Activated CD8-positive, alpha-beta memory T cell treated with anti-CD3 and anti-CD28 coated beads for 36 hours (primary cell): ENCODE measurements around the gene PPP1R14C. TPM values are rescaled to one million over a fixed set of nuclear protein-coding genes. Genes with fewer than 3 reads are reported as not detected.
"Not testable (repeated sequence)": the region's sequence is repeated elsewhere in the genome, so short reads cannot be mapped to it uniquely, and the experiment has no call there.

Experiments used
- CTCF ChIA-PET: fragments of 350-600 bp; sonication (Branson Sonifier 250); formaldehyde crosslinking; loops from one replicate; lab custom pipeline; 2021; ENCODE audit warnings: antibody characterized with exemption; lab: Charles Lee
- POLR2A ChIA-PET: fragments of 350-600 bp; sonication (Branson Sonifier 250); formaldehyde crosslinking; loops from one replicate; lab custom pipeline; 2021; ENCODE audit warnings: antibody characterized with exemption; lab: Charles Lee
- total RNA-seq, 2 experiments: library from RNA; stranded (reverse); gene quantifications; one replicate each; pipeline ENCODE4 v1.2.3, GENCODE V29; 2021

The PPP1R14C gene
- total RNA-seq, 2 experiments from 2014 or later: 0.96 to 1.1 TPM

DNA sequence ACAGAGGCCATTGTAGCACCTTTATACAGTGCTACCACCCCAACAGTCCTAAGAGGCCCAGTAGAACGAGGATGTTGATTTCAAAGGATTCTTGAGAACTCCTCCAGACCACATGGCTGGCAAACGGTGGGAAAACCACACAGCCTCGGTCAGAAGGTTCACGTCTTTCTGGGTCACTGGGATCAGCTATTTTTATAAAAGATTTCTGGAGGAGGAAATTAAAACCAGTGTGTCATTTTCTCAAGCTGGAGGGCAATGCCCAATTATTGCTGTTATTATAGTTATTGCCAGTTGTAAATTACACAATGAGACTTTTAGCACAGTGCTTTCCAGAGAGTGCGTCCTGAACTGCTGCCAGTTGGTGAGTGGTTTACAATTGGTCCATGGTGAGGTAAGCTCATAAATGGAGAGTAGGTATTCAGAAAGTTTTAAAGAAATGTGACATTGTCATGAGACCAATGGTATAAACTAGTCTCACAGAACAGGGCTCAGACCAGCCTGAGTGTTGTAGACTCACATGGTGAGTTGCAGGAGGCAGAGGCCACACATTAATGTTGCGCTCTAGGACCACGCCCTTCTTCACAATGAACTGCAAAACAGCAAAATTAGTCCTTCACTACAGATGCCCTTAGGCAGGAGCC is 8.4 kb upstream of the PPP1R14C start:
- CTCF ChIA-PET: no interaction called here
- POLR2A ChIA-PET: interaction anchor here (0.6 to 1.1 kb wide), 2 partner anchors 10 to 19 kb away, joined by 3 read pairs; no protein-coding TSS in a partner anchor

DNA sequence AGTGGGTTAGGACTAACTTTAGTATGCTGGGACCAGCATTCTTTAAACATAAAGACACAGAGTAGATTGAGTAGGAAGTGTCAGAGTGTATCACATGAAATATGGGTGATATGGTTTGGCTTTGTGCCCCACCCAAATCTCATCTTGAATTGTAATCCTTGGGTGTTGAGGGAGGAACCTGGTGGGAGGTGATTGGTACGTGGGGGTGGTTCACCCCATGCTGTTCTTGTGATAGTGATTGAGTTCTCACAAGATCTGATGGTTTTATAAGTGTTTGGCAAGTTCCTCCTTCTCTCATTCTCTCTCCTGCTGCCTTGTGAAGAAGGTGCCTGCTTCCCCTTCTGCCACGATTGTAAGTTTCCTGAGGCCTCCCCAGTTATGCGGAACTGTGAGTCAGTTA is 5.1 kb upstream of the PPP1R14C start:
- CTCF ChIA-PET, POLR2A ChIA-PET: not testable (repeated sequence)

DNA sequence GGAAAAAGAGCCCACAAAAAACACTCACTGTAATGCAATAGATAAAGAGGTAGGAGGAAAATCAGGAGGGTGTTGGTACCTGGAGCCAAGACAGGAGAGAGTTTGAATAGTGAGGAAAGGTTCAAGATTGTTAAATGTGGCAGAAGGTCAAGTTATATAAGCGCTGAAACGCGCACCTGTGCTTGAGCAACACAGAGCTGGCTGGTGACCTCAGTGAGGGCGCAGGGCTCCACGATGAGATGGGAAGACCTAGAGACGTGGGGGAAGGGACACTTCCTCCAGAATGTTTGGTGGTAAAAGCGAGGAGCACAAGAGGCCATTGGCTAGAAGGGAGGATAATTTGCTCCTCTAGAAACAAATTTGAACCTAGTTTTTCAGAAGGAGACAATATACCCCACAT is 4.2 kb upstream of the PPP1R14C start:
- ChIA-PET POLR2A (no interaction called here), CTCF (no interaction called here)

DNA sequence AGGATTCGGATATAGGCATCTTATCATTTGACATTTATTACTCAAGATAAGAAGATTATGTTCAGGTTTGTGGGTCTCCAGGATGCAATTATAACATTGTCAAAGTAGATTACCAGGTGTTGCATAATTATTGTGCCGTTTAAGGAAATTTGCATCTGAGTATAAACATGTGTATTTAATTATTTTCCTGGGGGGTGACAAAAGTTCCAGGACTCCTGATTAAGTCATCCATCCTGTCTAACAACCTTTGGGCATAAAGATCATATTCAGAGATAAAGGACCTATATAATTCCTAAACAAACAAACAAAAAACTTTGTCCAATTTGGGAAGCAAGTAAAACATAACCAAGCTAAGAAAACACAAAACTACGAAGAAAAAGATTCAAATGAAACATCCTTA is 3.3 kb upstream of the PPP1R14C start:
- ChIA-PET CTCF (no interaction called here), POLR2A (no interaction called here)

DNA sequence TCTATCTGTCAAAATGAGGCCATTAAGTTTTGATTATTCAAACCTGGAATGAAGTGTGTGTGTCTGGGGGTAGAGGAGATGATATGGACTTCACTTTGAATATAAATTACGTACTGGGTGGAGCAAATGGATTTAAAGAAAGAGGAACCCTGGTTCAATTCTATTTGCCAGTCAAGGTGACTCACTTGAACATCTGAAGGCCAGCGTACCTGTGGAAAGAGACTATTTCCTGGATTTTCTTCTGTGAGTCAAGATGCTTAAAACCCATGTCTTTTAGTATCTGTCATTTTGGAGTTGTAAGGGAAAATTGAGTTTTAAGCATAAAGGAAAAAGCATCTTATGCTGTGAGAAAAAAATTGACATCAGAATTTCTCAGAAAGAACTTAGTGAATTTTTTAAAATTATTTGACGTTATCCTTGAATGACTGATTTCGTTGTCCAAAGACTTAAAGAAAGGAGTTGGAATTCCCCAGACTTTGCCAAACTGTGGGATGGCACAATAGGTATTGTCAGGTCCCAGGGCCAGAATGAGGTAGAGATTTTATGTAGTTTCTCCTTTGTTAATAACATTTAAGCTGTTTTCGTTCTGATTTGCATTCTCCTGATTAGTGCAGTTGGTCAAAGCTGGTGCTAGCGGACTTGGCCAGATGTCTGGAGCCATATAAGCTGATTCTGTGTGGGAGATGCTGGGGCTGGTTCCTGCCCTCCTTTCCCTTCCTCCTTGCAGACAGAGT is 2.4 kb upstream of the PPP1R14C start:
- ChIA-PET POLR2A (no interaction called here), CTCF (no interaction called here)

DNA sequence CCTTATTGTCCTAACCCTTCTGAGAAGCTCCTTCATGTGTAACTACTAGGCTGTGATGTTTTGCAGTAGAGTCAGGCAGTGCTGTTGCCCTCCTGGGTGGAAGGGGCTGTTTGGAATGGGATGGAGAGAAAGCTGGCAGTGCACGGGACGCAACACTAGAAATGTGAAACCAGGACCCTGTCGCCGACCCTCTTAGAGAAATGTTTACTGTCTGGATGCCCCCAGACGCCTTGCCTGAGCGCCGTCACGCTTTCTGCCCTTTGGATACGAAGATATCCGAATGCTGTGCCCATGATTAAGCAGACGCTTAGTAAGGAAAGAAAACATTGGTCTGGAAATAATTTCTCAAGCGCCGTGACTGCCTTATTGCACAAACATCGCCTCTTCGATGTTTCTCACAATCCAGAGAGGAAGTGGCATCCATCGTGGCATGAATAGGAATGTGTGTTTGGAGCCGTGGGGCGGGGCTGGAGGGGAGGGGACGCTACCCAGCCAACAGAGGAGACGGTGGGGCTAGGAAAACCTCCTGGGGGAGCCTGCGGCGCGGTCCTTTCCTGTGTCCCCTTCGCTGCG is 661 bp upstream of the PPP1R14C start:
- ChIA-PET CTCF (no interaction called here), POLR2A (no interaction called here)

DNA sequence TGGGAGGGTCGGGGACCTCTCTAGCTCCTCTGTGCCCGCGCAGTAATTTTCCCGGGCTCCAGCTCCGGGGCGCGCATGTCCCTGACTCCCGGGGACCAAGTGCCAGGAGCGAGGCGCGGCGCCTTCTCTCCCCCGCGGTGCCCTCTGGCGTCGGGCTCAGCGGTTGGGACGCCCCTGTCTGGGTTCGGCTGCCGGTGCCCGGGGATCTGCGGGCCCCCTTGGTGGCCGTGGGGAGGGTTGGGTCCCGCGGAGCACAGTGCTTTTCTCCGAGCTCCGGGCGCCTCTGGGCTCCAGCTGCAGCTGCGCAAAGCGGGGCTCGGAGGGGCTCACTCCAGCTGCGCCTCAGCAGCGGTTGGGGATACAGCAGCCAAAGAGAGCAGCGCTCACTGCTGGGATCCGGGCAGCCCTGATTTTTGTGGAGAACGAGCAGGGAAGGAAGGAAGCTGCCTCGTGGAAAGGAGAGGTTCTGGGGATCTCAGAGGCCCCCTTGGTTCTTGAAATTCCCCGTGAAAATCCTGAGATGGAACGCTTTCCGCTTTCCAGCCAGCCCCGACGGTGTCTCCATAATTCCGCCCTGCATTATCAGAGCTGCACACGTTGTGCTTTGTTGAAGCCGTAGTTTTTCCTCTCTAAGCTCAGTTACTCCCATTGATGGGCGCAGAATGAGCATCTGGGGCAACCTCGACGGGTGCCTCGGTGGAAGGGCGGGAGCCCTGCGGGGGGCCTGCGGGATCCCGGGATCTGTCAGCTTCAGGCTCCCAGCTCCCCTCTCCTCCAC is 861 bp downstream of the PPP1R14C start:
- CTCF ChIA-PET: no interaction called here
- POLR2A ChIA-PET: interaction anchor here (1.0 kb wide), 1 partner anchor 9 kb away, joined by 3 read pairs; no protein-coding TSS in a partner anchor

DNA sequence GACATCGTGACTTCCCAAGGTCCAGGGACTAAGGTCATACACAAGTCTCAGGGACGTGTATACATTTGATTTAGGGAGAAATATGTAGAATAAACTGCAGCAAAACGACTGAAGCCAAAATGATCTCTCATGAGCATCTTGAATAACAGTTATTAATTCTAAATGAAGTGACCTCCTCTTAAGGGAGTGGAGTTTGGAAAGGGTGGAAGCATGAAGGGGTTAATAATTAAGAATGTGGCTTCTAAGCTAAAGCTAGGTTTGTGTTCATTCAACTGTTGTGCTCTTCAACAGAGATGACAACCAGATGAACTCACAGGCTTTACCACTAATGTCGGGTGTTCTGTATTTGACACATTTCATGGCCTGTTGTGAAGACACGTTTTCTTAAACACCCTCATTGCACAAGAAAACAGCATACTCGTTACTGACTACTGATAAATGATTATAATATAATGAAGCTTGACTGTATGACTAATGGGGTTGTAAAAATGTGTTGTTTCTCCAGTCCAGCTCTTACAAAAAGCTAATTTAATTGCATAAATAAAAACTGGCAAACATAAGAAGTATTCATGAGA is 1.5 kb downstream of the PPP1R14C start:
- POLR2A ChIA-PET: interaction anchor here (1.0 kb wide), 1 partner anchor 10 kb away, joined by 3 read pairs; no protein-coding TSS in a partner anchor
- CTCF ChIA-PET: no interaction called here

DNA sequence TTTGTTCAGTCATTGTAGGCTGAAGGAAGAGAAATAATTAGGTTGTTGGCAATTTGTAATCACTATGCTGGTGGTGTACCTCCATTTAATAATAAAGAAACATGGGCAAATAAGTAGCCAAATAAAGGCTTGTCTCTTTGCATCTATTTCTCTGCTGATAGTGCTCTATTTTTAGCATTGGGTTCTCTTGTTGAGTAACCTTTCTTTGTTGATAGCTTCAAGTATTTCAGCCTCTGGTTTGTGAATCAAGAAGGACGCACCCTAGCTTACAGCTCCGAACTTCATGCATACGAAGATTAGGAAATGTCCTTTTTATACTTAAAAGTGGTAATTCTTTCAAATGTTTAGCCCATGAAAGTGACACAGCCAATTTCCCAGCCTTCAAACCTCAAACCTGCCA is 2.6 kb downstream of the PPP1R14C start:
- CTCF ChIA-PET: interaction anchor here (1.7 kb wide), 1 partner anchor 65 kb away, joined by 4 read pairs; no protein-coding TSS in a partner anchor
- POLR2A ChIA-PET: no interaction called here

DNA sequence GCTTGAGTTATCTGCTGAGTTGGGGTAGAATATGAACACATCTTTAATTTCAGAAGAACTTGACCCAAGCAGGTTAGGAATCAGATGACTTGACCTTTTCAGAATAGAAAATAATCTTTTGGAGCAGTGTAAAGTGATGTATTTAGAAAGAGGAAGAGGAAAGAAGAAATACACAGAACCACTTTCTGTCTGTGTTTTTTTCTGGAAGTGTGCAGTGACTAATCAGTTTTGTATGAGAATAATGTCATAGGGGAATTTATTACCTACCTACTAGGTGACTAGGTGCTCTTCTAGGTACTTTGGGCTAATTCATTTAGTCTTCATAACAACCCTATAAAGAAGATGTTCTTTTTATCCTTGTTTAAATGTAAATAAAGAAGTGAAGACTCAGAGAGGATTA is 3.0 kb downstream of the PPP1R14C start:
- ChIA-PET POLR2A (no interaction called here), CTCF (interaction anchor here (1.7 kb wide), 1 partner anchor 65 kb away, joined by 4 read pairs; no protein-coding TSS in a partner anchor)

DNA sequence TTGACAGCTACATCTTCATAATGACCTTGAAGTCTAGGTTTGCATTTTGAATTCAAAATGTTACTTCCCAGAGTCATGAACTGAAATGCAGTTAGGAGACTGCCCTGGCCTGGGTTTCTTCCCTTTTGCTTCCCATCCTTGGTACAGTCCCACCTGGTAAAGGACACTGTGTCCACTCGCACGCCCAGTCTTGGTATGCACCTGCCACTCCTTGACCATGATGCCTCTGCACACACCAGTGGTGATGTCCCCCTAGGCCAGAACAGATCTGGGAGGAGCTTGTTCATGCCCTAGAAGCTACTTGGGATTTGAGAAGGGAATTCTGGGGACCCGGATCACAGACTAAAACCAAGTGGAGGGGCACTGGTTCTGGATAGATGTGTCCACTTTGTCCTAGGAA is 3.6 kb downstream of the PPP1R14C start:
- POLR2A ChIA-PET: no interaction called here
- CTCF ChIA-PET: interaction anchor here (1.7 kb wide), 1 partner anchor 66 kb away, joined by 4 read pairs; no protein-coding TSS in a partner anchor

DNA sequence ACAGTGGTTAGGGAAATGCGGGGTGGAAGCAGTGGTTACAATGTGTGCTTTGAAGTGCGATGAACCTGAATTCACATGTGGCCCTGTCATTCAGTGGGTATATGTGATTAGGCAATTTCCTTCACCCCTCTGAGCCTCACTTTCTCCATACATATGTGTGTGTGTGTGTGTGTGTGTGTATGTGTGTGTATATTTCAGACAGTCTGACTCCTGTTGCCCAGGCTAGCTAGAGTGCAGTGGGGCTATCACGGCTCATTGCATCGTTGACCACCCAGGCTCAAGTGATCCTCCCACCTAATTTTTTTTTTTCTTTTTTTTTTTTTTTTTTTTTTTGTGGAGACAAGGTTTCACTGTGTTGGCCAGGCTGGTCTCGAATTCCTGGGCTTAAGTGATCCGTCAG is 6.3 kb downstream of the PPP1R14C start:
- ChIA-PET CTCF (no interaction called here), POLR2A (no interaction called here)

DNA sequence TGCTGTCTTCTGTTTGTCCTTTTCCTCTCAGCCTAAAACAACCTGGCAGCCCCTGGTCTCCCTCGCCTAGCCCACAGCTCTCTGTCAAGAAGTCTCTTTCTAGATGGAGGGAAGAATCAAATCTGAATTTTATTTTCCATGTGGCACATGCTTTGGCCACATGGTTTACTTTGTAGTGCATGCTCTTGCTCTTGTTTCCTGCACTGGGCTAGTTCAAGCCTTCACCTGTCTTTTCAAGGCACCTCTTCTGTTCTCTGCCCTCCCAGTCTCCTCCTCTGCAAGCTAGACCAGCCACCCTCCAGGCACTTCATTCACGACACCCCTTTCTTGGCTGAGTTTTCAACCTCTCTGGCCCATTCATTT is 7.6 kb downstream of the PPP1R14C start:
- ChIA-PET CTCF (no interaction called here), POLR2A (no interaction called here)

DNA sequence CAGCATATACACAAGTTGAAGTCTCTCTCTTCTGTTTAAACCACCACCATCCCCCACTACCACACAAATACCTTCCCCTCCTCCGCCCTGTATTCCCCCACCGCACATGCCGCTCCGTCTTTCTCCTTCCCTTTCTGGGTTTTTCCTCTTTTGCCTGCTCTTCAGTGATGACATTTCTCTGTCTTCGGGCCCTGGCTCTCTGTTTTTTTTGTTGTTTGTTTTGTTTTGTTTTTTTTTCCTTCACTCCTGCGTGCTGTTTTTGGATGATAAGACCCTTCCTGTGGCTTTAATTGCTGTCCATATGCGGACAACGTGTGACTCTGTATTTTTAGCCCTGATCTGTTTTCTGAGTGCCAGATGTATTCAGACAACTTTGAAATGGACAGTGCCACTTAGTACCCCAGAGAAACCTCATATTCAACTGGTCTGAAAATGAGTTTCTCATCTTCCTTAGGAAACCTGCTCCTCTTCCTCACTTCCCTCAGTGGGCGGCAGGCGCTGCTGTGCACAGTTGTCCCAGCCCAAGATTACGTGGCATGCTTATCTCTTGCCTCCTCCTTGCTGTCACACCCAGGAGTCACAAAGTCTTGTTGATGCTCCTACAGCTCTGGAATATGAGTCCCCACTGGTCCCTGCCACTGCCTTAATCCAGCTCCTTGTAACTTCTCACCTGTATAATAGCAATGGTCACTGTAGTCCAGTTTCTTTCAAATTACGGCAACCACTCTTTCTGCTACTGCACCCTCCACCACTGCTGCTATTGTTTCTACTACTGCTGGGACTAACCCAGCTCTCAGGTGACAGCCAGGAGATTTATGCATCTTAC is 8.2 kb downstream of the PPP1R14C start:
- POLR2A ChIA-PET: no interaction called here
- CTCF ChIA-PET: no interaction called here

DNA sequence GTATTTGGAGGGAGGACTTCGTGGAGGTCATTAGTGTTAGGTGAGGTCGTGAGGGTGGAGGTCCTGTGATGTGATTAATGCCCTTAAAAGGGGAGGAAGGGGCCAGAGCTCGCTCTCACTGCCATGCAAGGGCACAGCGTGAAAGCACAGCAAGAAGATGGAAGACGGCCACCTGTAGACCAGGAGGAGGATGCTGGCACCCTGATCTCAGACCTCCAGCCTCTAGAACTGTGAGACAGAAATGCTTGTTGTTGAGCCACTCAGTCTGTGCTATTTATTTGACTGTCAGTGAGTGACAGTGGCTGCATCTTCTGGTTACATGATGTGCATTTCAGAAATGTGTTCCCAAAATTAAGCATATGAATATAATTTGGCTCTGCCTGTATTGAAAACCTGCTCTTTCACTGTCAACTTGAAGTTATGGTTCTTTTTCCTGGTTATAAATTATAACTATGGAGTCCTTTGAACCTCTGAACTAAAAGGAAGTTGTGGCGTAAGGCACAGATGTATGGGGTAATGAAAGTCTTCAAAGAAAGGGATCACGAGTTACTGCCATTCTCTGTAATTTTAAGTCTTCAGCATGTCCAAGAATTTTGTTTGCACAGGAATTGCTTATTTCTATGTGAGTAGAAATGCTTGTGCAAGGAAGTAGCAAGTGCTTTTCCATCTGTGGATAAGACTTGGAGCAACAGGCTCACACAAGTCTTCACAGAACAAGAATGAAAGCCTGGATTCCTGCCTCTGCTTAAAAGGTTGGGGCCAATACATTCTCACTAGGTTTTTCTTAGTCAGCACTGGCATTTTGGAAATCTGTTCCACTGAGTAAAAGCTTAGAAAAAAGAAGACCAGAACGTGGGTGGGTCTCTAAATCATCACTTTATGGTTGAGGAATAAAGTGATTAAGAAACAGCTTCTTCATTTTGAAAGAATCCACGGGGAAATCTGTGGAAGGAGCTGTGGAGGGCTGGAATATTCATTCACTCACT is 10.3 kb downstream of the PPP1R14C start:
- POLR2A ChIA-PET: no interaction called here
- CTCF ChIA-PET: interaction anchor here (0.6 to 1.7 kb wide), 3 partner anchors 16 to 862 kb away, joined by 3 to 5 read pairs (median 4); no protein-coding TSS in a partner anchor

DNA sequence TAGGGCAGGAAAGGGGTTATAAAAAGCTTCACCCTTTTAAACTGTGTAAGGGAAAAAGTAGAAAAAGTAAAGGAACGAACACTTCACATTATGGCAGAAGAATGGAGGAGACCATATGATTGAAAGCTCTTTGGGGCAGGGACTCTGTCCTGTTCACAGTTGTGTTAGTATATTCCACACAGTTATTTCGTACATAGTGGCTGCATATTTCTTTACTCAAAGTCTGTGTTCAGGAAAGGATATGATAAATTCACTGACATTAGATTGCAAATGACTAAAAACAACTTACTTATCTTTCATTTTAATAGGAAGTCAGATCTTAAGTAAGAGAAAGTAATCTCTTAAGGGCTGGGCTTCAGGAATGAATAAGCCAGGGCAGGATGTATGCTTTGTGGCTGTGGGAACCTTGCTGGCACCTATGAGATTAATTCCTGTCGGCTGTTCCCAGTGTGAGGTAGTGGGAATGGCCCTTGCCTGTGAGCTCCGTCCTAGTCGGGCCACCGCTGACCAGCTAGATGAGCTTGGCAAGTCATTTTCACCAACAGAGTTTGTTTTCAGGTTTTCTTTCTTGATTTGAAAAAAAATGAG is 11.2 kb downstream of the PPP1R14C start:
- ChIA-PET POLR2A (no interaction called here), CTCF (interaction anchor here (0.6 to 1.7 kb wide), 3 partner anchors 13 to 861 kb away, joined by 3 to 5 read pairs (median 4); no protein-coding TSS in a partner anchor)

DNA sequence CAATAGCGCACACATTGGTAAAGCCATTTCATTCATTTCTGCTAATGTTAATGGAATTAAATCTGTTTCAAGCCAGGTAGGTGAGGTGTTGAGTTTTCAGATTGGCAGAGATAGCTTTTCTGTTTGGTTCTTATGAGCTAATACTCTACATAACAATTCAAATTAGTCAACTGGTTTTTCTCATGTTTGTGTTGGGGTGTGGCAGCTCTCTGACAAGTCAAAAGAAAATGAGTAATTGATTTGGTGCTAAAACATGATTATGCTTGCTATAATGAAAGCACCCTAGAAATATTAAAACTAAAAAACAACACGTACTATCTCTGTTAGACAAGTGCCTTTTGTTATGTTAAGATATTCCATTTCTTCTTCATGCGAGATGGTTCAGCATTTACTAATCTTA is 13.6 kb downstream of the PPP1R14C start:
- POLR2A ChIA-PET: interaction anchor here (0.6 kb wide), 1 partner anchor 13 kb away, joined by 3 read pairs; no protein-coding TSS in a partner anchor
- CTCF ChIA-PET: interaction anchor here (1.2 kb wide), 1 partner anchor 178 kb away, joined by 5 read pairs; no protein-coding TSS in a partner anchor
